Measurements from ENCODE around the gene CENPX. TPM values are rescaled to one million over a fixed set of nuclear protein-coding genes. Genes with fewer than 3 reads are reported as not detected.

Gene CENPX
- total and polyA plus RNA-seq, 12 donors, result 15.8 to 132 (median 23.6) TPM

DNA sequence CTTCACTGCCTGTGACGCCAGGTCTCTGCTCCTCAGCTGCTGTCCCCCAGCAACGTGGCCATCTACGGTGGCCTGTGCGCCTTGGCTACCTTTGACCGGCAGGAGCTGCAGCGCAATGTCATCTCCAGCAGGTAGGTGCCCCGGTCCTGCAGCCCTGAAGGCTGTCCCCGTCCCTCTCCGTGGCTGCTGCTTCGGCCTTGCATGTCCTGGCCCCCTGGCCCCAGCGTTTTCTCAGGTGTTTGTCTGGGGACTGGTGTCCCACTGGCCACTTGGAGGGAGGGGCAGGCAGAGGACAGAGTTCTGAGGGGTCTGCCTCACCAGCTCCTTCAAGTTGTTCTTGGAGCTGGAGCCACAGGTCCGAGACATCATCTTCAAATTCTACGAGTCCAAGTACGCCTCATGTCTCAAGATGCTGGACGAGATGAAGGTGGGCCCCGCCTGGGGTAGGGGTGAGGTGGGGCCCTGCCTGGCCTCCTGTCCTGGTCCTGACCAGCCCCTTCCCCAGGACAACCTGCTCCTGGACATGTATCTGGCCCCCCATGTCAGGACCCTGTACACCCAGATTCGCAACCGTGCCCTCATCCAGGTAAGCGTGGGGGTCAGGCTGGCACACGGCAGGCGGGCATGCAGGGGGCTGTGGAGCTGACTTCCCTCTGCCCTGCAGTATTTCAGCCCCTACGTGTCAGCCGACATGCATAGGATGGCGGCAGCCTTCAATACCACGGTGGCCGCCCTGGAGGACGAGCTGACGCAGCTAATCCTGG lies 33.5 kb upstream of the CENPX start:
- WGBS, 2 donors, result 88 to 91% methylated on average over 28 of the region's 28 CpGs
- TF ChIP-seq CTCF (IDR thresholded peaks at IDR 0.05), result no peak
- ATAC-seq (no peak), DNase-seq (no peak)
- Histone ChIP-seq H3K36me3 (peaks cover 3 to 81% (median 30%) of the 10 kb centered on the region in 9 donors), H3K27me3 (no peaks in the 10 kb centered on the region), H3K4me3 (no peak overlapping the region), H3K4me1 (peaks cover 8 to 20% (median 16%) of the 10 kb centered on the region in 9 donors), H3K27ac (no peak overlapping the region), H3K9me3 (no peaks in the 10 kb centered on the region)
- intact Hi-C loops (cut with DNase I), result no loop called here

- Histone ChIP-seq H3K4me3 (no peak overlapping the region), H3K4me1 (peaks cover 12 to 28% (median 24%) of the 10 kb centered on the region in 9 donors), H3K27ac (no peak overlapping the region), H3K27me3 (no peaks in the 10 kb centered on the region), H3K9me3 (no peaks in the 10 kb centered on the region), H3K36me3 (peaks cover 3 to 74% (median 22%) of the 10 kb centered on the region in 9 donors)
- WGBS, 2 donors, result 84 to 85% methylated on average over 26 of the region's 26 CpGs
- intact Hi-C loops (cut with DNase I), result no loop called here
- TF ChIP-seq CTCF (IDR thresholded peaks at IDR 0.05), result no peak
- DNase-seq (no peak), ATAC-seq (no peak)
These were observed 32.6 kb upstream of the CENPX start for GRCh38 chr17:82055023-82055964.

- H3K4me1 ChIP-seq, result peaks cover 12 to 36% (median 28%) of the 10 kb centered on the region in 9 donors
- no peaks in the 10 kb centered on the region for H3K27me3 ChIP-seq
- H3K27ac ChIP-seq, result no peak overlapping the region
- intact Hi-C loops (cut with DNase I), result loop anchor here in 1 of 10 donors (5.0 kb wide), 1 partner anchor 43 kb away; the partner anchor contains the start of gene FASN
- 87 to 88% methylated on average over 38 of the region's 38 CpGs for WGBS, 2 donors
- DNase-seq (peak in 1 of 2 donors; percentile 7), ATAC-seq (no peak)
- no peak for TF ChIP-seq CTCF (IDR thresholded peaks at IDR 0.05)
- peaks cover 3 to 73% (median 27%) of the 10 kb centered on the region in 9 donors for H3K36me3 ChIP-seq
- no peak overlapping the region for H3K4me3 ChIP-seq
- no peaks in the 10 kb centered on the region for H3K9me3 ChIP-seq
These were observed 31.8 kb upstream of the CENPX start for GRCh38 chr17:82054351-82055022.
